Caco-2 (cell line): ENCODE data around the gene SPC25. TPM values are rescaled to one million over a fixed set of nuclear protein-coding genes. Genes with fewer than 3 reads are reported as not detected.

Experiments used
- BruUV-seq: library from RNA; stranded (reverse); fragments of 400-500 nt; replicated peaks from 2 replicates; lab custom pipeline; 2021; lab: Mats Ljungman, UMichigan
- CTCF ChIA-PET: fragments of 300-600 bp; sonication (Branson Sonifier 250); formaldehyde crosslinking; loops from one replicate; lab custom pipeline; 2022; ENCODE audit warnings: antibody characterized with exemption; lab: Charles Lee
- POLR2A ChIA-PET: fragments of 300-600 bp; sonication (Branson Sonifier 250); formaldehyde crosslinking; loops from one replicate; lab custom pipeline; 2022; ENCODE audit warnings: antibody characterized with exemption; lab: Charles Lee
- DNase-seq, 2 experiments: peaks; one replicate each; pipeline versions ENCODE4 v3.0.0 to v3.0.0-alpha.2; 2020 to 2022
- H3K27me3 ChIP-seq: replicated peaks from 2 replicates; pipeline ENCODE4 v1.6.0; 2011; ENCODE audit warnings: low read length; ENCODE audit not compliant: control insufficient read depth, insufficient read depth
- H3K36me3 ChIP-seq: 2 replicates; pipeline ENCODE4 v1.5.1; 2011; ENCODE audit warnings: low read length; ENCODE audit not compliant: control insufficient read depth, insufficient read depth
- H3K4me1 ChIP-seq: fragments of 250-450 bp; sonication (Bioruptor Pico); 2 replicates; pipeline ENCODE4 v1.5.1; 2020; ENCODE audit warnings: mild to moderate bottlenecking
- H3K4me3 ChIP-seq: 2 replicates; pipeline ENCODE4 v1.5.1; 2011; ENCODE audit warnings: low read depth, mild to moderate bottlenecking, control low read depth, low read length
- H3K9me3 ChIP-seq: fragments of 250-450 bp; sonication (Bioruptor Pico); 2 replicates; pipeline ENCODE4 v1.5.1; 2020; ENCODE audit warnings: mild to moderate bottlenecking, moderate library complexity
- H3K27ac Mint-ChIP-seq: one replicate; pipeline ENCODE4 v1.8.0; 2022; ENCODE audit warnings: mixed read lengths; ENCODE audit not compliant: unreplicated experiment
- H3K27me3 Mint-ChIP-seq: one replicate; pipeline ENCODE4 v1.8.0; 2022; ENCODE audit warnings: mixed read lengths; ENCODE audit not compliant: insufficient read depth, unreplicated experiment
- H3K36me3 Mint-ChIP-seq: one replicate; pipeline ENCODE4 v1.8.0; 2022; ENCODE audit warnings: mild to moderate bottlenecking, mixed read lengths; ENCODE audit not compliant: insufficient read depth, unreplicated experiment
- H3K4me1 Mint-ChIP-seq: one replicate; pipeline ENCODE4 v1.8.0; 2022; ENCODE audit warnings: low read depth, mixed read lengths; ENCODE audit not compliant: unreplicated experiment
- H3K4me3 Mint-ChIP-seq: one replicate; pipeline ENCODE4 v1.8.0; 2022; ENCODE audit warnings: mild to moderate bottlenecking, moderate library complexity, mixed read lengths; ENCODE audit not compliant: unreplicated experiment
- H3K9me3 Mint-ChIP-seq: one replicate; pipeline ENCODE4 v1.8.0; 2022; ENCODE audit warnings: mixed read lengths; ENCODE audit not compliant: unreplicated experiment
- CTCF ChIP-seq, 2 experiments: fragments of 200-600 bp in 1 of 2; IDR thresholded peaks; 1 replicate in 1 of 2; 2 replicates in 1 of 2; pipeline versions ENCODE4 v1.5.1 to v1.8.0; 2011 to 2022; ENCODE audit warnings: antibody characterized with exemption in 1 of 2, control low read depth in 1 of 2, inconsistent platforms in 1 of 2, low read depth in 1 of 2, low read length in 1 of 2, mild to moderate bottlenecking in 1 of 2, moderate library complexity in 1 of 2; ENCODE audit not compliant: insufficient read depth in 1 of 2, severe bottlenecking in 1 of 2, unreplicated experiment in 1 of 2
- intact Hi-C: fragments of 100-400 bp; cut with micrococcal nuclease; formaldehyde crosslinking; loops from one replicate; pipeline ENCODE4 v1.10.0; 2022; ENCODE audit not compliant: unreplicated experiment
- total RNA-seq: library from RNA; stranded (reverse); gene quantifications from 2 replicates; pipeline ENCODE4 v1.2.3, GENCODE V29; 2022

The SPC25 gene
- total RNA-seq, 1 experiment from 2014 or later: 32.6 TPM

GRCh38 chr2:168930242-168930641 lies 40.0 kb upstream of the SPC25 start:
- Histone ChIP-seq H3K4me3 (no peak overlapping the region), H3K9me3 (no peaks in the 10 kb centered on the region), H3K36me3 (no peaks in the 10 kb centered on the region), H3K27me3 (no peaks in the 10 kb centered on the region), H3K4me1 (no peaks in the 10 kb centered on the region)
- ChIA-PET POLR2A (no interaction called here), CTCF (no interaction called here)
- Mint-ChIP-seq H3K4me3 (no peak overlapping the region), H3K27me3 (peaks cover 14% of the 10 kb centered on the region), H3K36me3 (no peaks in the 10 kb centered on the region), H3K27ac (no peak overlapping the region), H3K4me1 (no peaks in the 10 kb centered on the region), H3K9me3 (no peaks in the 10 kb centered on the region)
- DNase-seq: no peak
- no peak for TF ChIP-seq CTCF (IDR thresholded peaks at IDR 0.05; ENCODE audit: insufficient read depth in 1 of 2, low read depth in 1 of 2, low read length in 1 of 2, severe bottlenecking in 1 of 2, unreplicated experiment in 1 of 2)
- intact Hi-C loops: no loop called here
- BruUV-seq: no TSS peak

GRCh38 chr2:168929031-168929430 lies 38.8 kb upstream of the SPC25 start:
- no peak for DNase-seq
- POLR2A ChIA-PET: no interaction called here
- peaks cover 19% of the 10 kb centered on the region for H3K27me3 Mint-ChIP-seq
- H3K4me3 ChIP-seq: no peak overlapping the region
- H3K4me1 Mint-ChIP-seq: no peaks in the 10 kb centered on the region
- H3K36me3 Mint-ChIP-seq: no peaks in the 10 kb centered on the region
- H3K4me1 ChIP-seq: no peaks in the 10 kb centered on the region
- H3K27me3 ChIP-seq: no peaks in the 10 kb centered on the region
- CTCF ChIA-PET: no interaction called here
- TF ChIP-seq CTCF (IDR thresholded peaks at IDR 0.05; ENCODE audit: insufficient read depth in 1 of 2, low read depth in 1 of 2, low read length in 1 of 2, severe bottlenecking in 1 of 2, unreplicated experiment in 1 of 2): no peak
- intact Hi-C loops: no loop called here
- BruUV-seq: no TSS peak
- no peak overlapping the region for H3K27ac Mint-ChIP-seq
- no peaks in the 10 kb centered on the region for H3K9me3 ChIP-seq
- no peaks in the 10 kb centered on the region for H3K9me3 Mint-ChIP-seq
- H3K36me3 ChIP-seq: no peaks in the 10 kb centered on the region
- H3K4me3 Mint-ChIP-seq: no peak overlapping the region

- CTCF ChIA-PET: no interaction called here
- no peaks in the 10 kb centered on the region for H3K9me3 Mint-ChIP-seq
- H3K4me1 Mint-ChIP-seq: no peaks in the 10 kb centered on the region
- H3K27ac Mint-ChIP-seq: no peak overlapping the region
- no peak overlapping the region for H3K4me3 ChIP-seq
- intact Hi-C loops: no loop called here
- BruUV-seq: no TSS peak
- peaks cover 24% of the 10 kb centered on the region for H3K27me3 Mint-ChIP-seq
- H3K4me3 Mint-ChIP-seq: no peak overlapping the region
- H3K36me3 Mint-ChIP-seq: no peaks in the 10 kb centered on the region
- no peaks in the 10 kb centered on the region for H3K4me1 ChIP-seq
- POLR2A ChIA-PET: no interaction called here
- no peak for DNase-seq
- TF ChIP-seq CTCF (IDR thresholded peaks at IDR 0.05; ENCODE audit: insufficient read depth in 1 of 2, low read depth in 1 of 2, low read length in 1 of 2, severe bottlenecking in 1 of 2, unreplicated experiment in 1 of 2): no peak
- H3K27me3 ChIP-seq: no peaks in the 10 kb centered on the region
- H3K36me3 ChIP-seq: no peaks in the 10 kb centered on the region
- no peaks in the 10 kb centered on the region for H3K9me3 ChIP-seq
These were observed 38.0 kb upstream of the SPC25 start for GRCh38 chr2:168928113-168928831.
